Keratinocyte (primary cell): ENCODE measurements around the gene ZDHHC3. TPM values are rescaled to one million over a fixed set of nuclear protein-coding genes. Genes with fewer than 3 reads are reported as not detected.

ENCODE experiments used
- DNase-seq: peaks from one replicate; pipeline ENCODE4 v3.0.0-alpha.2; 2011; ENCODE audit warnings: low read depth, missing footprints, low spot score
- FAIRE-seq: peaks from 2 replicates; lab custom pipeline; 2011; peaks lifted over from hg19 to GRCh38; lab: Jason Lieb, UNC
- H2AFZ ChIP-seq: 2 replicates; pipeline ENCODE4 v1.6.0; 2012; ENCODE audit warnings: low read length, control low read depth, inconsistent platforms; ENCODE audit not compliant: control insufficient read depth
- H3K27ac ChIP-seq: 2 replicates; pipeline ENCODE4 v1.5.1; 2011; ENCODE audit warnings: low read length; ENCODE audit not compliant: control insufficient read depth, insufficient read depth
- H3K27me3 ChIP-seq: 3 replicates; pipeline ENCODE4 v1.6.0; 2011; ENCODE audit warnings: low read length; ENCODE audit not compliant: control insufficient read depth, insufficient read depth; ENCODE audit errors: extremely low read depth
- H3K36me3 ChIP-seq, 2 experiments: 2 replicates in 1 of 2; 3 replicates in 1 of 2; pipeline ENCODE4 v1.5.1; 2011; ENCODE audit warnings: low read length in 2 of 2, mild to moderate bottlenecking in 1 of 2; ENCODE audit not compliant: control insufficient read depth in 2 of 2, insufficient read depth in 2 of 2; ENCODE audit errors: extremely low read depth in 1 of 2
- H3K4me1 ChIP-seq: 3 replicates; pipeline ENCODE4 v1.5.1; 2011; ENCODE audit warnings: low read length; ENCODE audit not compliant: control insufficient read depth, insufficient read depth; ENCODE audit errors: extremely low read depth
- H3K4me2 ChIP-seq: 3 replicates; pipeline ENCODE4 v1.6.0; 2011; ENCODE audit warnings: low read depth, low read length; ENCODE audit not compliant: control insufficient read depth, insufficient read depth; ENCODE audit errors: extremely low read depth
- H3K4me3 ChIP-seq, 3 experiments: fragments of 200-600 bp in 1 of 3; sonication (generic) in 1 of 3; 2 replicates in 2 of 3; 3 replicates in 1 of 3; pipeline ENCODE4 v1.5.1; 2011 to 2016; ENCODE audit warnings: low read length in 3 of 3, mild to moderate bottlenecking in 3 of 3, control low read depth in 2 of 3, inconsistent platforms in 1 of 3, low read depth in 1 of 3, mixed read lengths in 1 of 3, mixed run types in 1 of 3, moderate library complexity in 1 of 3; ENCODE audit not compliant: control insufficient read depth in 2 of 3, insufficient read depth in 2 of 3; ENCODE audit errors: extremely low read depth in 1 of 3
- H3K79me2 ChIP-seq: 2 replicates; pipeline ENCODE4 v1.6.0; 2012; ENCODE audit warnings: low read length; ENCODE audit not compliant: control insufficient read depth, insufficient read depth
- H3K9ac ChIP-seq: 3 replicates; pipeline ENCODE4 v1.6.0; 2011; ENCODE audit warnings: low read length; ENCODE audit not compliant: control insufficient read depth, insufficient read depth; ENCODE audit errors: extremely low read depth
- H3K9me1 ChIP-seq: 3 replicates; pipeline ENCODE4 v1.6.0; 2011; ENCODE audit warnings: low read length; ENCODE audit not compliant: control insufficient read depth, insufficient read depth; ENCODE audit errors: extremely low read depth
- H3K9me3 ChIP-seq: 2 replicates; pipeline ENCODE4 v1.5.1; 2012; ENCODE audit warnings: low read depth, low read length; ENCODE audit not compliant: control insufficient read depth
- H4K20me1 ChIP-seq: 3 replicates; pipeline ENCODE4 v1.6.0; 2011; ENCODE audit warnings: low read length; ENCODE audit not compliant: control insufficient read depth, insufficient read depth; ENCODE audit errors: extremely low read depth
- CTCF ChIP-seq, 3 experiments: IDR thresholded peaks in 1 of 3; conservative IDR thresholded peaks in 1 of 3; optimal IDR thresholded peaks in 1 of 3; 2 replicates in 2 of 3; 3 replicates in 1 of 3; pipeline versions ENCODE3 to v1.5.1; 2011; ENCODE audit warnings: low read length in 3 of 3, mild to moderate bottlenecking in 3 of 3, moderate library complexity in 2 of 3, control low read depth in 1 of 3, inconsistent platforms in 1 of 3; ENCODE audit not compliant: insufficient read depth in 2 of 3; ENCODE audit errors: extremely low read depth in 1 of 3
- EZH2 ChIP-seq: IDR thresholded peaks from one replicate; pipeline ENCODE4 v1.6.1; 2012; ENCODE audit warnings: inconsistent platforms, mild to moderate bottlenecking, low read length, moderate library complexity
- dilution Hi-C: fragments of 300-500 bp; cut with MboI; formaldehyde crosslinking; loops from one replicate; pipeline ENCODE4 v1.7.0; 2020; ENCODE audit warnings: low sequenced_read_pairs; ENCODE audit not compliant: extremely low pct_ligation_motif_present
- polyA plus RNA-seq, 5 experiments: library from polyadenylated mRNA; depleted of rRNA in 3 of 5; stranded (reverse) in 3 of 5; stranded (forward) in 1 of 5; unstranded in 1 of 5; fragments of >200 nt; gene quantifications; 1 replicate in 1 of 5; 2 replicates in 3 of 5; 3 replicates in 1 of 5; pipeline versions ENCODE4 v1.2.1 to v1.2.3, GENCODE V29; 2011 to 2012; ENCODE audit warnings: missing spikeins in 2 of 5, low read depth in 1 of 5, low replicate concordance in 1 of 5

Gene ZDHHC3
- polyA plus RNA-seq, 1 donor (not counting 4 experiments of a cell fraction or from before 2014, with no cell fraction given) = 151 TPM

- no peak for FAIRE-seq
- Histone ChIP-seq H3K9me1 (no peaks in the 10 kb centered on the region), H3K4me1 (peaks cover 51% of the 10 kb centered on the region), H3K4me2 (peak overlapping the region; percentile 70), H3K27me3 (no peaks in the 10 kb centered on the region), H3K9me3 (no peaks in the 10 kb centered on the region), H3K36me3 (no peaks in the 10 kb centered on the region), H3K9ac (peak overlapping the region; percentile 74), H3K79me2 (no peaks in the 10 kb centered on the region), H3K27ac (peak overlapping the region; percentile 98), H4K20me1 (no peaks in the 10 kb centered on the region), H2AFZ (peak overlapping the region; percentile 14), H3K4me3 (peak overlapping the region in 1 of 3 experiments; percentile 1)
- DNase-seq = no peak
- no peak for TF ChIP-seq EZH2
- TF ChIP-seq CTCF (optimal IDR thresholded peaks at IDR 0.05 in 1 of 3, IDR thresholded peaks at IDR 0.05 in 1 of 3, conservative IDR thresholded peaks at IDR 0.05 in 1 of 3; ENCODE audit: extremely low read depth in 1 of 3, insufficient read depth in 2 of 3, low read length in 3 of 3) = no peak
- dilution Hi-C loops = no loop called here
These were observed 88.9 kb downstream of the ZDHHC3 start for GRCh38 chr3:44887101-44887500.

GRCh38 chr3:44886561-44886960 lies 89.4 kb downstream of the ZDHHC3 start:
- dilution Hi-C loops = no loop called here

More at GRCh38 chr3:44886561-44886960, 89.4 kb downstream of the ZDHHC3 start:
- peak; percentile 93 for DNase-seq
- peak overlapping the region; percentile 98 for H3K27ac ChIP-seq
- H3K4me2 ChIP-seq = peak overlapping the region; percentile 70
- H3K36me3 ChIP-seq = no peaks in the 10 kb centered on the region
- H3K9me1 ChIP-seq = no peaks in the 10 kb centered on the region
- no peaks in the 10 kb centered on the region for H3K9me3 ChIP-seq
- H3K27me3 ChIP-seq = no peaks in the 10 kb centered on the region
- no peaks in the 10 kb centered on the region for H4K20me1 ChIP-seq
- no peak for TF ChIP-seq CTCF (optimal IDR thresholded peaks at IDR 0.05 in 1 of 3, IDR thresholded peaks at IDR 0.05 in 1 of 3, conservative IDR thresholded peaks at IDR 0.05 in 1 of 3; ENCODE audit: extremely low read depth in 1 of 3, insufficient read depth in 2 of 3, low read length in 3 of 3)
- no peaks in the 10 kb centered on the region for H3K79me2 ChIP-seq
- H3K4me1 ChIP-seq = peaks cover 51% of the 10 kb centered on the region
- H3K9ac ChIP-seq = peak overlapping the region; percentile 74
- peak overlapping the region in 1 of 3 experiments; percentile 1 for H3K4me3 ChIP-seq
- H2AFZ ChIP-seq = peak overlapping the region; percentile 8
- peak; percentile 99 for FAIRE-seq
